SJCRH30 (cell line): ENCODE data around the gene ERCC4. TPM values are rescaled to one million over a fixed set of nuclear protein-coding genes. Genes with fewer than 3 reads are reported as not detected.
A peak's percentile ranks its signal among the peaks of the same experiment; 100 is the strongest.

Experiments
- DNase-seq, 2 experiments: peaks; one replicate each; pipeline ENCODE4 v3.0.0-alpha.2; 2015 to 2020
- H3K27ac ChIP-seq: fragments of 250-450 bp; sonication (Bioruptor Pico); 2 replicates; pipeline ENCODE4 v1.5.1; 2020; ENCODE audit warnings: mild to moderate bottlenecking, moderate library complexity
- H3K27me3 ChIP-seq: fragments of 250-450 bp; sonication (Bioruptor Pico); 2 replicates; pipeline ENCODE4 v1.5.1; 2020; ENCODE audit warnings: mild to moderate bottlenecking, moderate library complexity
- H3K36me3 ChIP-seq: fragments of 250-450 bp; sonication (Bioruptor Pico); 2 replicates; pipeline ENCODE4 v1.5.1; 2020; ENCODE audit warnings: mild to moderate bottlenecking, moderate library complexity
- H3K4me1 ChIP-seq: fragments of 250-450 bp; sonication (Bioruptor Pico); 2 replicates; pipeline ENCODE4 v1.5.1; 2020; ENCODE audit warnings: mild to moderate bottlenecking, moderate library complexity
- H3K4me3 ChIP-seq: fragments of 250-450 bp; sonication (Bioruptor Pico); 2 replicates; pipeline ENCODE4 v1.5.1; 2020; ENCODE audit warnings: mild to moderate bottlenecking, moderate library complexity
- H3K9me3 ChIP-seq: fragments of 250-450 bp; sonication (Bioruptor Pico); replicated peaks from 2 replicates; pipeline ENCODE4 v1.5.1; 2020; ENCODE audit warnings: mild to moderate bottlenecking, moderate library complexity
- total RNA-seq: library from RNA; depleted of rRNA; stranded (reverse); fragments of >200 nt; shearing (Covaris generic); gene quantifications from 2 replicates; pipeline ENCODE4 v1.2.3, GENCODE V29; 2014

The ERCC4 gene
- total RNA-seq, 1 experiment from 2014 or later: 8.3 TPM

DNA sequence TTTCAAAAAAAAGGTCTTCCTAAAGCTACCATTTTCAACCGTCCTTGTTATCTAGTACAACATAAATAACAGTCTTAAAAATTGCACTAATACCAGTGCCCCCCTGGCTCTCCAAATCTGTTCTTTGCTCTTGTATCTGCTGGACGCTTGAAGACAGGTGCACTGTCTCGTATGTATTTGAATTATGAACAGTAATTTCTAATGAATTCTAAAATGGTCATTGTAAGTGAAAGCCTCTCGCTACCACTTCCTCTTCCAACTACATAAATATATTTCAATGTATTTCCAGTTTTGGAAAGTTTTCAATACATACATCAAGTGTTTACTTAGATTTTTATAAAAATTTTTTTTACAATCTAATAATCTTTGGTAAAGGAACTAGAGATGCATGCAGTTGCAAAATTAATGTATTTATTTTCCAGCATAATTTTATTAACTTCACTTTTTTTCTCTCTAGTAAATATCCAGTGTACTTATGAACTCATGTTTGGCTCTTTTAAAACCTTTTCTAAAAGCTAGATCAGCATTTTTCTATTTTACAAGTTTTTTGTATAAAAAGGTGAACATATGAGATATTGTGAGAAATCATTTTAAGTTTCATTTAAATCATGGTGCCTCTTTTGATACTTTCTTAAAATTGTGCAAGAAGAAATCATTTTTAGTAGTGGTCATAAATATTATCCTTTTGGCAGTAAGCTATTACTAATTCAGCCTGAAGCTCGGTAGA lies 31.0 kb downstream of the ERCC4 start:
- DNase-seq: peak in 1 of 2 experiments; percentile 26
- Histone ChIP-seq H3K36me3 (0 out of 2 replicates have a peak, but pooled peaks cover 4% of the 10 kb centered on the region), H3K9me3 (no peaks in the 10 kb centered on the region)

DNA sequence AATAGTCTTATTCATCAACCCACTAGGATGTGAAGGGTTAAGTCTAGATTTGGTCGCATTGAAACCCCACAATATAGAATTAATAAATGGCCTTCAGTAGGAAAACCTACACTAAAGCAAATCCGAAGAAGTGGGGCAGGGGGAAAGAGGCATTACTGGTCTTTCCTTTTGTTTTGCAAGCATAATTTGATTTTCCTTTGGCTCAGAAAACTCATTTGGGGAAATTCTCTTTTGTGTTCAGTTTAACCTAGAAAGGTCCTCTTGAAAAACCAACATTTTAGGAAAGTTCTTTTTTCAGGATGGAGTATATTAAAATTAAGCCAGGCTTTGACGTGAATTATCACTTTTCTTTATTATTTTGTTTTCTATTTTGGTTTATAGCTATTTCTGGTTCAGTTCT lies 31.7 kb downstream of the ERCC4 start:
- DNase-seq: no peak
- Histone ChIP-seq H3K36me3 (0 out of 2 replicates have a peak, but pooled peaks cover 4% of the 10 kb centered on the region), H3K4me3 (no peak overlapping the region), H3K27ac (no peak overlapping the region), H3K4me1 (peaks cover 31% of the 10 kb centered on the region), H3K27me3 (no peaks in the 10 kb centered on the region), H3K9me3 (no peaks in the 10 kb centered on the region)

More for the DNA sequence above, 31.0 kb downstream of the ERCC4 start:
- Histone ChIP-seq H3K4me3 (no peak overlapping the region), H3K27me3 (no peaks in the 10 kb centered on the region), H3K27ac (no peak overlapping the region), H3K4me1 (peaks cover 27% of the 10 kb centered on the region)

DNA sequence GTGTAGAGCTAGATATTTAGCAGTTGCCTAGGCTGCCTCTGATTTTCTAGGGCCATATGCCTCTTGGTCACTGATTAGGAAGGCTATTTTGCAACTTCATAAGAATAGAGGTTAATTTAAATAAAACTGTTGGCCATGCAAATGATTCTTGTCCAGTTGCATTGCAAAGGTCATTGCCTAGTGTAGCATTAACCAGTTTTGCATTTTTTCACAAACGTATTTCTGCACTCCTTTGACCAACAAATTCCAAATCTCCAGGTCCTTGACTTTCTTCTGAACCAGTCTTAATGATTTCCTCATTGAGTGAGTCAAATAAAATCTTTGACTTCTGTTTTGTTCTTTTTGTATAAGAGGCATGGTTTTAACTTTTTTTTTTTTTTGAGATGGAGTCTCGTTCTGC lies 33.5 kb downstream of the ERCC4 start:
- H3K4me1 ChIP-seq: peaks cover 31% of the 10 kb centered on the region

DNA sequence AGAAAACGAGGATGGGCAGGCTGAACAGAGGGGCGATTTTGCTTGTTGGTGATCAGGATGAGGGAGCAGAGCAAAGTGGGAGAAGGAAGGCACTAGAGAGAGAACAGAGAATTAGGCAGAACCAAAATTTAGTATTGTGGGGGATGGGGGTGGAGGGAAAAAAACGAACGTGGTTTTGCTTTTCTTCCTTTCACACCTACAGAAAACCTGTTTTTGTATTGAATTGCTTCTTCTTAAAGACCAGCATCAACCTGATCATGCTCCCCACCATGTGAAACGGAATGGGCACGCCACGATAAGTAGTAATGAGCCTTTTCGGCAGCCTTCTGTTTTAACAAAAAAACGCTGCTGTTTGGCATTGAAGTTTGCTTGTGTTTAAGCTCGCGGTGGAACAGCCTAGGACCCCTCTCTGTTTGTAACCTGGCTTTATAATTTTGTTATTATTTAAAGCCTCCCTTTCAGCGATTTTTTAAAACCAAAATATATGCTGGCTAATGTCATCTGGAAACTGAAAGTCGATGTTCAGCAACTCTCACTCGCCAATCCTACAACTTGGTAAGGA lies 36.8 kb downstream of the ERCC4 start:
- Histone ChIP-seq H3K36me3 (no peaks in the 10 kb centered on the region), H3K27ac (peak overlapping the region; percentile 93), H3K4me1 (peaks cover 30% of the 10 kb centered on the region), H3K27me3 (no peaks in the 10 kb centered on the region), H3K9me3 (no peaks in the 10 kb centered on the region), H3K4me3 (peak overlapping the region; percentile 53)
- peak in 1 of 2 experiments; percentile 38 for DNase-seq

More for the DNA sequence above, 33.5 kb downstream of the ERCC4 start:
- Histone ChIP-seq H3K36me3 (0 out of 2 replicates have a peak, but pooled peaks cover 4% of the 10 kb centered on the region), H3K27me3 (no peaks in the 10 kb centered on the region), H3K27ac (no peak overlapping the region), H3K9me3 (no peaks in the 10 kb centered on the region), H3K4me3 (no peak overlapping the region)
- DNase-seq: no peak

DNA sequence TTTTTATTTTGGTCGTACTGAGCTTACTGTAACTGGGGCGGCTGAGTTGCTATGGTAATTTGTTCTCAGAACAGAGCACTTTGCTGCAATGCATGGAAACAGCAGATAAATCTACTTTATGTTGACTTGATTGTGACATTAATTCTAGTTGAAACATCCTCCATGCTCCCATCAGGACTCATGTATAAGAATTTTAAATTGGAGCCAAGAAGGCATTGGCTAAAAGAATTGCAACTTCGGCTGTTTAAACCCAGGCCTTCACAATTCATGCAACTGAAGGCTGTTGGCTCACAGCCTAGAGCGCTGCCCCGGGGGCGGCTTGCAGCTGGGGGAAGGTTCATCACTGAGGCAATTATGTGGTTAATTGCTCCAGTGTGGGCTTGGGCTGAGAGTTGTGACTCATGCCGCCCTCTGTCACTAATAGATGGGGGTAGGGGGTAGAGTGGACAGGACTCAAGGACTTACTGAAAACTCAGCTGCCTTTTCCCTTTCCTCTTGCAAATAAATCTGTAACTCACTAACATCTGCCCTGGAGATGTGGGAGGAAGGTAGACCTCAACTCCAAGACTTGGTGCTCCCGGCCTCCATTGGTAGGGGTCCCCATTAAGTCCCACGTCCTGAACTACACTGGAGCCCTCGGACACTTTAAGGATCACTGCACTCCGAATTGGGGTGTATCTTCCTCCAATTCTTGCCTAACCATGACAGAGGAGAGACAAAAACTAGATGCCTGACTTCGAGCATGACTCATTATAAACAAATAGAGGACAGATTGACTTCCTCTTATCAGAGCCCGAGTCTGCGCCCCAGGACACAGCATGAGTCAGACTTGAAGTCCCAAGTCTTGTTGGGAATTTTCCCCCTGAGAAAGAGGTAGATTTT lies 37.5 kb downstream of the ERCC4 start:
- peak overlapping the region; percentile 93 for H3K27ac ChIP-seq
- no peaks in the 10 kb centered on the region for H3K36me3 ChIP-seq
- peak overlapping the region; percentile 53 for H3K4me3 ChIP-seq
- no peaks in the 10 kb centered on the region for H3K9me3 ChIP-seq
- peak; percentile 90 to 93 for DNase-seq
- H3K4me1 ChIP-seq: peaks cover 30% of the 10 kb centered on the region
- no peaks in the 10 kb centered on the region for H3K27me3 ChIP-seq

DNA sequence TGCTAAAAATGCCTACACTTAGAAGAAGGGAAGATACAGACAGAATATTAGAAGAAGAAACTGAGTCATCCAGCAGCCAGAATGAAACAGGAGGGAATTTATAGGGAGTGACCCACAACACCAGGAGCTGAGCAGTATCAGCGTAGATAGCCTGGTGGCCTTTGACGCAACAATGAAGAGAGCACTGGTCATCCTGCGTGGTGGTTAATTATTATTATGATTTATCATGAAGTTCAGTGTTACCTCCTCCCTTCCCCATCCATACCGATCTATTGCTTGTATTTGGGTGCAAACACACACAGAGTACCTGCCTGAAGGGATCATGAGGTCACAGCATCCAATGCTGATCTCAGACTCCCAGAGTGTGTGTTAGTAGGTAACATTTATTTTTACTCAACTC lies 38.5 kb downstream of the ERCC4 start:
- Histone ChIP-seq H3K4me1 (peaks cover 30% of the 10 kb centered on the region), H3K4me3 (peak overlapping the region; percentile 53), H3K27me3 (no peaks in the 10 kb centered on the region), H3K36me3 (no peaks in the 10 kb centered on the region), H3K9me3 (no peaks in the 10 kb centered on the region), H3K27ac (peak overlapping the region; percentile 93)
- DNase-seq: peak in 1 of 2 experiments; percentile 13

DNA sequence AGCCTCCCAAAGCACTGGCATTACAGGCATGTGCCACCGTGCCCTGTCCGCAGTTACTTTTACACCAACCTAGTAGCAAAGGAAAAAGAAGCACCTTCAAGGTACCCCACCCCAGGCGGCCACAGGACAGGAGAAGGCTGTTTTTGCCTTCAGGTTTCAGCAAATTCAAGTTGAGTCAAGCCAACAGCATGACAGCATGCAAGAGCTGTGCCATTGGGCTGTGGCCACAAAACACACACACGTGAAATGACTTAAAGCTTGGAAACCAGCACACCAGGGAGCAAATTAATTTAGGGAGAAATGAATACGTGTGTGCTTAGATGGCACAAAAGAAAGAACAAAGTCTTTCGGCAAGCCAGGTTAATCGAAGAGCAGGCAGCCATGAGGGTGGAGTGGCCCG lies 39.7 kb downstream of the ERCC4 start:
- DNase-seq: no peak
- Histone ChIP-seq H3K4me1 (peaks cover 25% of the 10 kb centered on the region), H3K36me3 (no peaks in the 10 kb centered on the region), H3K27ac (no peak overlapping the region), H3K4me3 (no peak overlapping the region), H3K27me3 (no peaks in the 10 kb centered on the region), H3K9me3 (no peaks in the 10 kb centered on the region)

DNA sequence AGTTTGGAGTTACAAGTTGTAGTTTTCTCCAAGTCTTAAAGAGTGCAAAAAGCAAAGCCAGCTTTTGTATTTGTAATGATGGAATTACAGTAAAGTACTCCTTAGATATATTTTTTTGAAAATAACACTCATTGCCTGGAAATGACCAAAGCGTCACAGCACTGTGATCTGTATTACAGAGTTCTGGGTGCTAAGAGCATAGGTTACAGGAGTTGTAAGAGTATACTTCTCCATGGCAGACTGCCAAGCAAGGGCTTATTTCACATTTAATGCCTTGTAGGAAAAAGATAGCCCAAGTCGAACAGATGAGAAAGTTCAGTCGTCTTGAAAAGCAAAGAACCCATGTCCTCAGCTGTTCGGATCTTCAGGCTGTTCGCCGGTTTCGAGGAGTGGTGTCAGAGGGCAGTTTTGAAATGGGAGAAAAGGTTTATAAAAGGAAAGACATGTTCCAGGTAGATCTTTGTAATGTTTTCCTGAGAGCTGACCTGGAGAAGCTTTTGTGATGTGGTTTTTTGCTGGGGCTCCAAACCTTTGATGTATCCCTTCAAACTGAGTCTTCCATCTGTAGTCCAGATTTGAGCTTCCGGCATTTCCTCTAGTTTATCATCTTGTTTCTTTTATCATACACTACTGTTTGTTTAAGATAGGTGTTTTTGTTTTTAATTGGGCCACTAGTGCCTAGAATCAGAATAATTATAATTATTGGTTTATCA lies 41.3 kb downstream of the ERCC4 start:
- Histone ChIP-seq H3K9me3 (no peaks in the 10 kb centered on the region), H3K4me1 (peaks cover 11% of the 10 kb centered on the region), H3K27me3 (no peaks in the 10 kb centered on the region), H3K4me3 (peak overlapping the region; percentile 29), H3K27ac (no peak overlapping the region), H3K36me3 (no peaks in the 10 kb centered on the region)
- peak; percentile 59 to 84 for DNase-seq

DNA sequence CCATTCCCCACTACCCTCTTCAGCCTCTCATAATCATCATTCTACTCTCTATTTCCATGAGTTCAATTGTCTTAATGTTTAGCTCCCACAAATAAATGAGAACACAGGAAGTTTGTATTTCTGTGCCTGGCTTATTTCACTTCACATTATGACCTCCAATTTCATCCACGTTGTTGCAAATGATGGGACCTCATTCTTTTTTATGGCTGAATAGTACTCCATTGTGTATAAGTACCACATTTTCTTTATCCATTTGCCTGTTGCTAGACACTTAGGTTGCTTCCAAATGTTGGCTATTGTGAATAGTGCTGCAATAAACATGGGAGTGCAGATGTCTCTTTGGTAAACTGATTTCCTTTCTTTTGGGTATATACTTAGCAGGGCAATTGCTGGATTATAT lies 42.3 kb downstream of the ERCC4 start:
- Histone ChIP-seq H3K27me3 (no peaks in the 10 kb centered on the region), H3K9me3 (no peaks in the 10 kb centered on the region), H3K36me3 (no peaks in the 10 kb centered on the region), H3K4me3 (no peak overlapping the region), H3K4me1 (peaks cover 8% of the 10 kb centered on the region; the same call in 1 of the 2 replicates), H3K27ac (no peak overlapping the region)
- DNase-seq: no peak

DNA sequence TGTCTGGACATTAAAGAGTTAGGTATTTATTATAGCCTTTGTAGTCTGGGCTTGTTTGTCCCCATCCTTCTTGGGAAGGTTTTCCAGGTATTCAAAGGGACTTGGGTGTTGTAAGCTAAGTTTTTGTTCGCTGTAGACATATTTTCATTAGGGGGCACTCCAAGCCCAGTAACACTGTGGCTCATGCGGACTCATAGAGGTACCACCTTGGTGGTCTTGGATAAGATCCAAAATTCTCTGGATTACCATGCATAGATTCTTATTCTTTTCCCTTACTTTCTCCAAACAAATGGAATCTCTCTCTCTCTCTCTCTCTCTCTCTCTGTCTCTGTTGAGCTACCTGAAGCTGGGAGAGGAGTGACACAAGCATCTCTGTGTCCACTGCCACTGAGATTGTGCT lies 48.9 kb downstream of the ERCC4 start:
- Histone ChIP-seq H3K9me3 (no peaks in the 10 kb centered on the region), H3K27me3 (no peaks in the 10 kb centered on the region), H3K4me3 (no peak overlapping the region), H3K27ac (no peak overlapping the region), H3K4me1 (peaks cover 4% of the 10 kb centered on the region; the same call in 1 of the 2 replicates), H3K36me3 (no peaks in the 10 kb centered on the region)
- peak in 1 of 2 experiments; percentile 54 for DNase-seq

DNA sequence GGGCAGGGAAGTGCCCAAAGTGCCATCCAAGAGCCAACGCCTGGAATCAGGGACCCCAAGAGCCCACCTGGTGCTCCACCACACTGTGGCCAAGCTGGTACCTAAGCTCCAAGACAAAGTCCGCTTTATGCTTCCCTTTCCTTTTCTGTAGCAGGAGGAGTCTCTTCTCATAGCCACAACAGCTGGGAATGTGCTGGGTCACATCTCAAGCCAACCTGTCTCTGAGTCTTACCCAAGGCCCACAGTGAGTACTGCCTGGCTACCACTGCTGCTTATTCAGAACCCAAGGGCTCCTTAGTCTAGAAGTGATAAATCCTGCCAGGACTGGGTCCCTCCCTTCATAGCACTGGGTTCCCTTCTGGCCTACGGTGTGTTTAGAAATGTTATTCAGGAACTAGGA lies 49.8 kb downstream of the ERCC4 start:
- no peaks in the 10 kb centered on the region for H3K9me3 ChIP-seq
- H3K36me3 ChIP-seq: no peaks in the 10 kb centered on the region
- peak in 1 of 2 experiments; percentile 10 for DNase-seq
- H3K27me3 ChIP-seq: no peaks in the 10 kb centered on the region
- no peak overlapping the region for H3K27ac ChIP-seq
- peaks cover 4% of the 10 kb centered on the region; the same call in 1 of the 2 replicates for H3K4me1 ChIP-seq
- H3K4me3 ChIP-seq: no peak overlapping the region

DNA sequence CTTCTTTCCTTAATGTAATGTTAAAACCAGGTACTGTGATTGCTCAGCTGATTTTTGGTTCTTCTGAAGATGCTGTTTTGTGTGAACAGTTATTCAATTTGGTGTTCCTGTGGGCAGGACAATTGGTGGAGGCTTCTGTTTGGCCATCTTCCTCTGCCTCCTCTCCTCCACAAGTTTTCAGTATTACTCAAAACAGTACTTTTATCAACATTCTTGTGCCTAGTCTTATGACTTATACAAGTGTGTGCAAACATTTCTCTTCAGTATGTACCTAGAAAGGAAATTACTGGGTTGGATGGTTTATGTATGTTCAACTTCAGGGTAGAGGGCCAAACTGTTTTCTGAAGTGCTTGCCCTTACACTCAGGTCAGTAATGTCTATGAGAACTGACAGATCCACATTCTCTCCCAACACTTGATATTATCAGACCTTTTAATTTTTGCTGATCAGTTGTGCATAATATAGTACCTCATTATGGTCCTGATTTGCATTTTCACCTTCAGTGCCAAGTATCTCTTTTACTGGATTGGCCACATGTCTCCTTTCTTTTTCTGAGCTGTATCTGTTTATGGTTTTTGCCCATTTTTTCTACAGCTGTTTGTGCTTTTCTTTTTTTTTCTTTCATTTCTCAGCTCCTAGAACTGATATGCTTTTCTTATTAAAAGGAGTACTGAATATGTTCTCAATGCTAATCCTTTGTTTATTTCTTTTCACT lies 50.9 kb downstream of the ERCC4 start:
- Histone ChIP-seq H3K4me3 (no peak overlapping the region), H3K9me3 (no peaks in the 10 kb centered on the region), H3K27me3 (no peaks in the 10 kb centered on the region), H3K36me3 (no peaks in the 10 kb centered on the region), H3K27ac (no peak overlapping the region), H3K4me1 (peaks cover 4% of the 10 kb centered on the region; the same call in 1 of the 2 replicates)
- DNase-seq: no peak

DNA sequence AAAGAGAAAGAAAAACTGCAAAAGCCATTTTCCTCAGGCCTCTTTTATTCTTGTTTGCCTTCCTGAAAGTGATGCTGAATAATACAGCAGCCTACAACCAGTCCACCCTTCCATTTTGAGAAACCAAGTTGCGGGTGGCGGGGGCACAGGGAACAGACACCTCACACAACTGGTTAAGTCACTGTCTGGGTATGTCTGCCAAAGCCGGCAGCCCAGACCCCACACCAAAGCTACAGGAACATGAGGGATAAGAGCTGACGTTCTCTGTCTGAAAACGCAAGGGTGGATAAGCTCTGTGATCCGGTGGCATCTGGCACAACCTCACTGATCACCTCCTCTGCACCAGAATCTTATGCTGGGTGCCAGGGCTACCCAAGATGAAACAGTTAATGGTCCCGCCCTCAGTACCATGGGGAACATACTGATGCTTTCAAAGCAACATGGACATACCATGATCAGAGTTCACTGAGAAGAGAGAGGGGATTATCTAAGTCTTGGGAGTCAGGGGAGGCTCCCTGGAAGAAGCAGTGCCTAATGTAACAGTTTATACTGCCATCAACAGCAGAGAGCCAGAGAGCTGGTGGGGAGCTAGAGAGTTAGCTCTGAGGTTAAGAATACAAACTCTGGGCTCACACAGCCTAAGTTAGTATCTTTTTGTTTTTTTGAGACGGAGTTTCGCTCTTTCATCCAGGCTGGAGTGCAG lies 53.5 kb downstream of the ERCC4 start:
- no peaks in the 10 kb centered on the region for H3K27me3 ChIP-seq
- no peak for DNase-seq
- no peak overlapping the region for H3K4me3 ChIP-seq
- H3K36me3 ChIP-seq: no peaks in the 10 kb centered on the region
- H3K9me3 ChIP-seq: no peaks in the 10 kb centered on the region
- peaks cover 4% of the 10 kb centered on the region; the same call in 1 of the 2 replicates for H3K4me1 ChIP-seq
- H3K27ac ChIP-seq: no peak overlapping the region
